ENCODE data around the gene TPO.
"Not testable (repeated sequence)": the region's sequence is repeated elsewhere in the genome, so short reads cannot be mapped to it uniquely, and the experiment has no call there.

The TPO gene

DNA sequence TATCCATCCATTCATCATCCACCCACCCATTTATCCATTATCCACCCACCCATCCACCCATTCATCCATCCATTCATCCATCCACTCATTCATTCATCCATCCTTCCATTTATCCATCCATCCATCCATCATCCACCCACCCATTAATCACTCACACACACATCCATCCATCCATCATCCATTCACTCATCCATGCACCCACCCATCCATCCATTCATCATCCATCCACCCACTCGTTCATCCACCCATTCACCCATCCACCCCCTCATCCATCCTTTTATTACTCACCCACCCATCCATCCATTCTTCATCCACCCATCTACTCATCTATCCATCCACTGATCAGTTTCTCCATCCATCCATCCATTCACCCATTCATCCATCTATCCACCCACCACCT is 8.1 kb upstream of the TPO start:
- no peak for DNase-seq (ENCODE audit: low read depth in 2 of 2)
- TF ChIP-seq, protein P1, sequence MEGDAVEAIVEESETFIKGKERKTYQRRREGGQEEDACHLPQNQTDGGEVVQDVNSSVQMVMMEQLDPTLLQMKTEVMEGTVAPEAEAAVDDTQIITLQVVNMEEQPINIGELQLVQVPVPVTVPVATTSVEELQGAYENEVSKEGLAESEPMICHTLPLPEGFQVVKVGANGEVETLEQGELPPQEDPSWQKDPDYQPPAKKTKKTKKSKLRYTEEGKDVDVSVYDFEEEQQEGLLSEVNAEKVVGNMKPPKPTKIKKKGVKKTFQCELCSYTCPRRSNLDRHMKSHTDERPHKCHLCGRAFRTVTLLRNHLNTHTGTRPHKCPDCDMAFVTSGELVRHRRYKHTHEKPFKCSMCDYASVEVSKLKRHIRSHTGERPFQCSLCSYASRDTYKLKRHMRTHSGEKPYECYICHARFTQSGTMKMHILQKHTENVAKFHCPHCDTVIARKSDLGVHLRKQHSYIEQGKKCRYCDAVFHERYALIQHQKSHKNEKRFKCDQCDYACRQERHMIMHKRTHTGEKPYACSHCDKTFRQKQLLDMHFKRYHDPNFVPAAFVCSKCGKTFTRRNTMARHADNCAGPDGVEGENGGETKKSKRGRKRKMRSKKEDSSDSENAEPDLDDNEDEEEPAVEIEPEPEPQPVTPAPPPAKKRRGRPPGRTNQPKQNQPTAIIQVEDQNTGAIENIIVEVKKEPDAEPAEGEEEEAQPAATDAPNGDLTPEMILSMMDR (IDR thresholded peaks at IDR 0.05; ENCODE audit: low read depth, low read length) = no peak
- H3K4me3 ChIP-seq (replicated peaks in 1 of 2; ENCODE audit: low read depth in 2 of 2, low read length in 2 of 2) = no peak overlapping the region

DNA sequence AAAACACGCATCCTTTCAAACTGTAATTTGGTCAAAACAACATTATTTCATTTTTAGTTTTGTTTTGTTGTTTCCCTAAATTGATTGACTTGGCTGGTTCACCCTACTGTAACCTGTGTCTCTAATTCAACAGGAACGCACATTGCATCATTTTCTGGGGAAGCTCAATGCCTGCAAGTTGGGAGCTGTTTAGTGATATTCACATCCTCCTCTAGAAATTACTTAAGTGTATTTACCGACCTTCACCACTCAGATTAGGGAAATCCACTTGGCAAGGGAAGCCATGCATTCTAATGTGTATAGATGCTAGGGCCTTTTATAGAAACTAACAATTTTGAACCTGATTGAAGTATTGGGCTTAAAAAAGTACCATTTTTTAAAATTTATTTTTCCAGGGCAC is 7.3 kb upstream of the TPO start:
- TF ChIP-seq, protein P1 (IDR thresholded peaks at IDR 0.05; ENCODE audit: low read depth, low read length) = no peak

DNA sequence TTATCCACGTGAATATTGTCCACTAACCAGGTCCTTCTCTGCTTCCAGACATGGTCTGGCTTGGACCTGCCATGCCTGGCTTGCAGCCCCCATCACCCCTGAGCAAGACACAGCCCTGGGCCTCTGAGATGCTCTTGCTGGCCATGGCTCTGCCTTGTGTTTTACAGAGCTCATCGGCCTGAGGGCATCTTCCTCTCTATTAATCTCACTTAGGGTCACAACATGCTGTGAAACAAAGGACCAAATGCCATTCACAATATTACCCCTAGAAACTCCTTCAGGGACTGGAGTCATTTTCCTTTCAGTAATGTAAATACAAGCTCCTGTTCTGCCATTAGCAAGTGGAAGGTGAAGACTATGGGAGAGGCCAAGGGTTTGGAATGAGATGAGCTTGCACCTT is 6.8 kb upstream of the TPO start:
- no peak for DNase-seq (ENCODE audit: low read depth in 2 of 2)
- TF ChIP-seq, protein P1 (IDR thresholded peaks at IDR 0.05; ENCODE audit: low read depth, low read length) = no peak
- no peak overlapping the region for H3K4me3 ChIP-seq (replicated peaks in 1 of 2; ENCODE audit: low read depth in 2 of 2, low read length in 2 of 2)

More for the DNA sequence above, 7.3 kb upstream of the TPO start:
- DNase-seq (ENCODE audit: low read depth in 2 of 2) = no peak
- no peak overlapping the region for H3K4me3 ChIP-seq (replicated peaks in 1 of 2; ENCODE audit: low read depth in 2 of 2, low read length in 2 of 2)

DNA sequence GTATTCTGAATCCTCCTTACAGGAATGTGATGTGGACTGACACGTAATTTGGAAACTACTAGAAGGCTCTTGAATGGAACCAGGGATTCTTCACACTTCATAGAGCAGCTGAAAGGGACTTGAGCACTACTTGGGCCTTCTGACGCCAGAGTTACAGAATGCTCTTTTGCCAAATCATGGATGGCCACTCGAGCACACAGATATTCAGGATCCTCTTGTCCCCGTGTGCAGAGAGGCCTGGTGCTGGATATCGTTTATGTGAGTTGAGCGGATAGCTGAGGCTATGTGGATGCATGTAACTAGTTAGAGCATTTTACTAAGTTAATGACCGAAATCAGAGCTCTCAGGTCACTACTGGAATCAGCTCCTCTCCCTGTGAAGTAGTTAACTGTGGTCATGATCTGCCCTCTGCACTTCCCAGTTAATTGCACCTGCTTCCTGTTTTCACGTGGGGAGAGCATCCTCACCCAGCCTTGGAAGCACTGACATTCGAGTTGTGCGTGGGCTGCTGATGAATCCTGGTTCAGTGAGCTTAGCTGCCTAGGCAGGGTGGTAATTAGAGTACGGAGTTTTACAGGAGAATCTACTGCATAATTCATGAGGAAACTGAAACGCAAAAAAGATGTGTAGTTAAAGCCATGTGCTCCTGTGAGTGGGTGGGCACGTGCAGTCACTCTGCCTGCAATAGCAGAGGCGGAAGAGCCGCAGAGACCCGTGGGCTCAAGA is 5.2 kb upstream of the TPO start:
- TF ChIP-seq, protein P1 (IDR thresholded peaks at IDR 0.05; ENCODE audit: low read depth, low read length) = no peak
- H3K4me3 ChIP-seq (replicated peaks in 1 of 2; ENCODE audit: low read depth in 2 of 2, low read length in 2 of 2) = no peak overlapping the region
- no peak for DNase-seq (ENCODE audit: low read depth in 2 of 2)

DNA sequence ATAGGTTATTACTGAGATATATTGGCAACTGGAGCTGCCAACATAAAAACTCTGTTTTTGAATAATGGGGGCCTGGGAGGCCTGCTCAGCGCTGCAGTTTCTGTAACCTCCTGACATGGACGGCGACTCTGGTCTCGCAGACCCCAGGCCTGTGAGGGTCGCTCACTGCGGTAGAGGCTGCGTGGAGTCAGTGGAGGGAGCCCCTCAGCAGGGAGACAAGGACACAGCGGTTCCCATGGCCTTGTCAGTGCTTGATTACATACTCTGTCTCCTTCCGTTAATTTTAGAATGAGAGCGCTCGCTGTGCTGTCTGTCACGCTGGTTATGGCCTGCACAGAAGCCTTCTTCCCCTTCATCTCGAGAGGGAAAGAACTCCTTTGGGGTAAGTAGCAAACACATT is 858 bp downstream of the TPO start:
- no peak for DNase-seq (ENCODE audit: low read depth in 2 of 2)
- TF ChIP-seq, protein P1 (IDR thresholded peaks at IDR 0.05; ENCODE audit: low read depth, low read length) = no peak

DNA sequence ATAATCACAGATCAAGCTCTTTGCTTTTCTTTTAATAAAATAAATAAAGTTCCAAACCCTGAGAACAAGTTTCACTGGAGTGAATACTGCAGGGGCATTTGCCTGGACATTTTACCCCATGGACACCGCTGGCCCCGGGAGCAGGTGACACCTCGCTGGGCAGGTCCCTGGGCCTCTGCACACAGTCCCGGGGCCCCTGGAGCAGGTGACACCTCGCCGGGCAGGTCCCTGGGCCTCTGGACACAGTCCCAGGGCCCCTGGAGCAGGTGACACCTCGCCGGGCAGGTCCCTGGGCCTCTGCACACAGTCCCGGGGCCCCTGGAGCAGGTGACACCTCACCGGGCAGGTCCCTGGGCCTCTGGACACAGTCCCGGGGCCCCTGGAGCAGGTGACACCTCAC is 1.6 kb downstream of the TPO start:
- not testable (repeated sequence) for DNase-seq (ENCODE audit: low read depth in 2 of 2); H3K4me3 ChIP-seq (replicated peaks in 1 of 2; ENCODE audit: low read depth in 2 of 2, low read length in 2 of 2)

More for the DNA sequence above, 858 bp downstream of the TPO start:
- no peak overlapping the region for H3K4me3 ChIP-seq (replicated peaks in 1 of 2; ENCODE audit: low read depth in 2 of 2, low read length in 2 of 2)

DNA sequence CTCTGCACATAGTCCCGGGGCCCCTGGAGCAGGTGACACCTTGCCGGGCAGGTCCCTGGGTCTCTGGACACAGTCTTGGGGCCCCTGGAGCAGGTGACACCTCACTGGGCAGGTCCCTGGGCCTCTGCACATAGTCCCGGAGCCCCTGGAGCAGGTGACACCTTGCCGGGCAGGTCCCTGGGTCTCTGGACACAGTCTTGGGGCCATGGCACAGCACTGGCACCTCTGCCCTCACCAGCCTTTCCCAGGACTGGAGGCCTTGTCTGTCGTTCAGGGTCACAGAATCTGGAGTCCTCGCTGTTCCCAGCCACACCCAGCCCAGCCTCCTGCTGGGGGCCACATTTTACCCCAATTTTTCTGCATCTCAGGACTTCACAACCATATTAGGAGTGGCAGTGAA is 2.2 kb downstream of the TPO start:
- no peak overlapping the region for H3K4me3 ChIP-seq (replicated peaks in 1 of 2; ENCODE audit: low read depth in 2 of 2, low read length in 2 of 2)
- TF ChIP-seq, protein P1 (IDR thresholded peaks at IDR 0.05; ENCODE audit: low read depth, low read length) = no peak
- DNase-seq (ENCODE audit: low read depth in 2 of 2) = no peak
